HepG2 (cell line): ENCODE data around the gene TGM2. TPM values are rescaled to one million over a fixed set of nuclear protein-coding genes. Genes with fewer than 3 reads are reported as not detected.

Source experiments
- ARNT ChIP-seq: fragments of 450-650 bp; IDR thresholded peaks from 2 replicates; pipeline ENCODE4 v1.6.1; 2017
- ARNTL ChIP-seq: sonication (generic); formaldehyde crosslinking; IDR thresholded peaks from 2 replicates; pipeline ENCODE4 v1.4.0; 2020; ENCODE audit warnings: mild to moderate bottlenecking, missing genetic modification reagents
- ATM ChIP-seq: fragments of 450-650 bp; IDR thresholded peaks from 2 replicates; pipeline ENCODE4 v1.7.1; 2017; ENCODE audit warnings: mild to moderate bottlenecking, borderline replicate concordance
- BRCA1 ChIP-seq: sonication (generic); formaldehyde crosslinking; IDR thresholded peaks from 2 replicates; pipeline ENCODE4 v1.4.0; 2020; ENCODE audit warnings: missing genetic modification reagents
- GABPA ChIP-seq, 2 experiments: IDR thresholded peaks; 2 replicates each; pipeline ENCODE4 v1.6.1; 2011 to 2016; ENCODE audit warnings: low read depth in 2 of 2, low read length in 1 of 2, missing biosample characterization in 1 of 2, missing genetic modification characterization in 1 of 2
- NCOA5 ChIP-seq: sonication (generic); formaldehyde crosslinking; IDR thresholded peaks from 2 replicates; pipeline ENCODE4 v1.4.0; 2020; ENCODE audit warnings: missing genetic modification reagents
- TBL1XR1 ChIP-seq: fragments of 150-350 bp; IDR thresholded peaks from 2 replicates; pipeline ENCODE4 v1.6.1; 2014; ENCODE audit warnings: borderline replicate concordance, low read length; ENCODE audit not compliant: partially characterized antibody
- XRCC5 ChIP-seq: fragments of 200-400 bp; formaldehyde crosslinking; optimal IDR thresholded peaks from 2 replicates; pipeline ENCODE3; 2017; ENCODE audit warnings: mild to moderate bottlenecking, low read length
- ZNF101 ChIP-seq: sonication (generic); formaldehyde crosslinking; IDR thresholded peaks from 2 replicates; pipeline ENCODE4 v1.4.0; 2020; ENCODE audit warnings: mild to moderate bottlenecking, low read depth, missing genetic modification reagents, borderline replicate concordance
- ZNF329 ChIP-seq: sonication (generic); formaldehyde crosslinking; IDR thresholded peaks from 2 replicates; pipeline ENCODE4 v1.9.0; 2021; ENCODE audit warnings: low read depth, mild to moderate bottlenecking, missing genetic modification reagents
- ZNF34 ChIP-seq: sonication (generic); formaldehyde crosslinking; IDR thresholded peaks from 2 replicates; pipeline ENCODE4 v1.4.0; 2020; ENCODE audit warnings: mild to moderate bottlenecking, missing genetic modification reagents, borderline replicate concordance
- ZNF44 ChIP-seq: sonication (generic); formaldehyde crosslinking; IDR thresholded peaks from 2 replicates; pipeline ENCODE4 v1.5.1; 2020; ENCODE audit warnings: mild to moderate bottlenecking, missing genetic modification reagents
- ZNF549 ChIP-seq: sonication (generic); formaldehyde crosslinking; IDR thresholded peaks from 2 replicates; pipeline ENCODE4 v1.5.0; 2020; ENCODE audit warnings: missing genetic modification reagents
- ZNF781 ChIP-seq: sonication (generic); formaldehyde crosslinking; IDR thresholded peaks from 2 replicates; pipeline ENCODE4 v1.5.1; 2020; ENCODE audit warnings: borderline replicate concordance, mild to moderate bottlenecking, missing genetic modification reagents; ENCODE audit errors: not compliant biosample characterization
- polyA plus RNA-seq, 8 experiments: library from polyadenylated mRNA; depleted of rRNA in 3 of 8; stranded (reverse) in 7 of 8; unstranded in 1 of 8; fragments of >200 nt; fragmentation: Illumina TruSeq in 4 of 8; extraction: Trizol in 4 of 8; gene quantifications; 2 replicates each; pipeline versions ENCODE4 v1.2.1 to v1.2.3, GENCODE V29; 2011 to 2016; ENCODE audit warnings: low read depth in 4 of 8, missing spikeins in 1 of 8, mixed read lengths in 1 of 8; ENCODE audit not compliant: insufficient read depth in 1 of 8
- total RNA-seq, 5 experiments: library from RNA; depleted of rRNA; stranded (reverse); fragments of >200 nt; fragmentation: Illumina TruSeq; extraction: Trizol; gene quantifications; 2 replicates each; pipeline ENCODE4 v1.2.3, GENCODE V29; 2016; ENCODE audit warnings: low read depth in 1 of 5
- TF ChIP-seq, protein P1 (sequence below): sonication (generic); formaldehyde crosslinking; IDR thresholded peaks from 2 replicates; pipeline ENCODE4 v1.5.1; 2020; ENCODE audit warnings: mild to moderate bottlenecking, missing genetic modification reagents, moderate library complexity
- TF ChIP-seq, protein P2 (sequence below): sonication (generic); formaldehyde crosslinking; conservative IDR thresholded peaks from 2 replicates; pipeline ENCODE4 v1.8.0; 2022; ENCODE audit warnings: mild to moderate bottlenecking, moderate library complexity, missing genetic modification reagents
- TF ChIP-seq, protein P3 (sequence below): sonication (generic); formaldehyde crosslinking; IDR thresholded peaks from 2 replicates; pipeline ENCODE4 v1.4.0; 2020; ENCODE audit warnings: missing genetic modification reagents, borderline replicate concordance
- TF ChIP-seq, protein P4 (sequence below): sonication (generic); formaldehyde crosslinking; IDR thresholded peaks from 2 replicates; pipeline ENCODE4 v1.4.0; 2020; ENCODE audit warnings: missing genetic modification reagents

TGM2 gene
- total and polyA plus RNA-seq, 2 of the 13 experiments (the other 11 are each of a cell fraction or from before 2014, with no cell fraction given): 4.2 to 46.4 TPM

DNA sequence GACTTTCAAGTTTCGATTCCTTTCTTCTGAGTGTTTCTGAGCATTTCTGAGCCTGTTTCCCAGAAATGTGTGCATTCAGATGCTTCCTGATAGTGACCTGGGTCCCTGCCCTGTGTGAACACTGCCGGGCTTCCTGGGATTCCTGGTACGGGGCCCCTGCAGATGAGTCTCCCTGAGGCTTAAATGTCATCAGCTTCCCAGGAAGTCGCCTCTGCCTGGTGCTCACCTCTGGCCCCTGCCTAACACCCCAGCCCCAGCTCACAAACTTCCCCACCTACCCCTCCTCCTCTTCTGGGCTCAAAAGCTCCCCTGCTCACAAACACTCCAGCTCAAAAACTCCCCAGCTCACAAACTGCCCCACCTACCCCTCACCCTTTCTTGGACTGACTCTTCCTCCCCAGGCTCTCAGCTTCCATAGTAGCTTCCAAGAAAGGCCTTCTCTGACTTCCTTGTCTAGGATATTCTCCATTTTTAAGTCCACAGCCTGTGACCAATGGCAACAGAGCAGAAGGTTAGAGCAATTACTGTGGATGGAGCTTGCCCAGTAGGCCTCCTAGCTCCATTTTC lies 42.0 kb downstream of the TGM2 start (continued):
- TF ChIP-seq, protein P1, sequence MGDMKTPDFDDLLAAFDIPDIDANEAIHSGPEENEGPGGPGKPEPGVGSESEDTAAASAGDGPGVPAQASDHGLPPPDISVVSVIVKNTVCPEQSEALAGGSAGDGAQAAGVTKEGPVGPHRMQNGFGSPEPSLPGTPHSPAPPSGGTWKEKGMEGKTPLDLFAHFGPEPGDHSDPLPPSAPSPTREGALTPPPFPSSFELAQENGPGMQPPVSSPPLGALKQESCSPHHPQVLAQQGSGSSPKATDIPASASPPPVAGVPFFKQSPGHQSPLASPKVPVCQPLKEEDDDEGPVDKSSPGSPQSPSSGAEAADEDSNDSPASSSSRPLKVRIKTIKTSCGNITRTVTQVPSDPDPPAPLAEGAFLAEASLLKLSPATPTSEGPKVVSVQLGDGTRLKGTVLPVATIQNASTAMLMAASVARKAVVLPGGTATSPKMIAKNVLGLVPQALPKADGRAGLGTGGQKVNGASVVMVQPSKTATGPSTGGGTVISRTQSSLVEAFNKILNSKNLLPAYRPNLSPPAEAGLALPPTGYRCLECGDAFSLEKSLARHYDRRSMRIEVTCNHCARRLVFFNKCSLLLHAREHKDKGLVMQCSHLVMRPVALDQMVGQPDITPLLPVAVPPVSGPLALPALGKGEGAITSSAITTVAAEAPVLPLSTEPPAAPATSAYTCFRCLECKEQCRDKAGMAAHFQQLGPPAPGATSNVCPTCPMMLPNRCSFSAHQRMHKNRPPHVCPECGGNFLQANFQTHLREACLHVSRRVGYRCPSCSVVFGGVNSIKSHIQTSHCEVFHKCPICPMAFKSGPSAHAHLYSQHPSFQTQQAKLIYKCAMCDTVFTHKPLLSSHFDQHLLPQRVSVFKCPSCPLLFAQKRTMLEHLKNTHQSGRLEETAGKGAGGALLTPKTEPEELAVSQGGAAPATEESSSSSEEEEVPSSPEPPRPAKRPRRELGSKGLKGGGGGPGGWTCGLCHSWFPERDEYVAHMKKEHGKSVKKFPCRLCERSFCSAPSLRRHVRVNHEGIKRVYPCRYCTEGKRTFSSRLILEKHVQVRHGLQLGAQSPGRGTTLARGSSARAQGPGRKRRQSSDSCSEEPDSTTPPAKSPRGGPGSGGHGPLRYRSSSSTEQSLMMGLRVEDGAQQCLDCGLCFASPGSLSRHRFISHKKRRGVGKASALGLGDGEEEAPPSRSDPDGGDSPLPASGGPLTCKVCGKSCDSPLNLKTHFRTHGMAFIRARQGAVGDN (CRISPR knock-in tag): peak; percentile 46
- TF ChIP-seq ZNF34 (CRISPR knock-in tag) (no peak), ATM (no peak), ZNF781 (CRISPR knock-in tag) (peak; percentile 55), ARNTL (CRISPR knock-in tag) (no peak), ZNF101 (CRISPR knock-in tag) (no peak), ZNF549 (CRISPR knock-in tag) (no peak), ZNF329 (no peak), ZNF44 (CRISPR knock-in tag) (no peak), BRCA1 (CRISPR knock-in tag) (no peak), ARNT (no peak), TBL1XR1 (no peak), GABPA (IDR thresholded peaks at IDR 0.05; ENCODE audit: low read depth, low read length) (no peak), GABPA (CRISPR knock-in tag; IDR thresholded peaks at IDR 0.05; ENCODE audit: low read depth) (no peak), NCOA5 (CRISPR knock-in tag) (no peak), XRCC5 (peak; percentile 66)
- TF ChIP-seq, protein P2, sequence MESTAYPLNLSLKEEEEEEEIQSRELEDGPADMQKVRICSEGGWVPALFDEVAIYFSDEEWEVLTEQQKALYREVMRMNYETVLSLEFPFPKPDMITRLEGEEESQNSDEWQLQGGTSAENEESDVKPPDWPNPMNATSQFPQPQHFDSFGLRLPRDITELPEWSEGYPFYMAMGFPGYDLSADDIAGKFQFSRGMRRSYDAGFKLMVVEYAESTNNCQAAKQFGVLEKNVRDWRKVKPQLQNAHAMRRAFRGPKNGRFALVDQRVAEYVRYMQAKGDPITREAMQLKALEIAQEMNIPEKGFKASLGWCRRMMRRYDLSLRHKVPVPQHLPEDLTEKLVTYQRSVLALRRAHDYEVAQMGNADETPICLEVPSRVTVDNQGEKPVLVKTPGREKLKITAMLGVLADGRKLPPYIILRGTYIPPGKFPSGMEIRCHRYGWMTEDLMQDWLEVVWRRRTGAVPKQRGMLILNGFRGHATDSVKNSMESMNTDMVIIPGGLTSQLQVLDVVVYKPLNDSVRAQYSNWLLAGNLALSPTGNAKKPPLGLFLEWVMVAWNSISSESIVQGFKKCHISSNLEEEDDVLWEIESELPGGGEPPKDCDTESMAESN (CRISPR knock-in tag): no peak
- TF ChIP-seq, protein P3, sequence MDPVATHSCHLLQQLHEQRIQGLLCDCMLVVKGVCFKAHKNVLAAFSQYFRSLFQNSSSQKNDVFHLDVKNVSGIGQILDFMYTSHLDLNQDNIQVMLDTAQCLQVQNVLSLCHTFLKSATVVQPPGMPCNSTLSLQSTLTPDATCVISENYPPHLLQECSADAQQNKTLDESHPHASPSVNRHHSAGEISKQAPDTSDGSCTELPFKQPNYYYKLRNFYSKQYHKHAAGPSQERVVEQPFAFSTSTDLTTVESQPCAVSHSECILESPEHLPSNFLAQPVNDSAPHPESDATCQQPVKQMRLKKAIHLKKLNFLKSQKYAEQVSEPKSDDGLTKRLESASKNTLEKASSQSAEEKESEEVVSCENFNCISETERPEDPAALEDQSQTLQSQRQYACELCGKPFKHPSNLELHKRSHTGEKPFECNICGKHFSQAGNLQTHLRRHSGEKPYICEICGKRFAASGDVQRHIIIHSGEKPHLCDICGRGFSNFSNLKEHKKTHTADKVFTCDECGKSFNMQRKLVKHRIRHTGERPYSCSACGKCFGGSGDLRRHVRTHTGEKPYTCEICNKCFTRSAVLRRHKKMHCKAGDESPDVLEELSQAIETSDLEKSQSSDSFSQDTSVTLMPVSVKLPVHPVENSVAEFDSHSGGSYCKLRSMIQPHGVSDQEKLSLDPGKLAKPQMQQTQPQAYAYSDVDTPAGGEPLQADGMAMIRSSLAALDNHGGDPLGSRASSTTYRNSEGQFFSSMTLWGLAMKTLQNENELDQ: no peak
- TF ChIP-seq, protein P4, sequence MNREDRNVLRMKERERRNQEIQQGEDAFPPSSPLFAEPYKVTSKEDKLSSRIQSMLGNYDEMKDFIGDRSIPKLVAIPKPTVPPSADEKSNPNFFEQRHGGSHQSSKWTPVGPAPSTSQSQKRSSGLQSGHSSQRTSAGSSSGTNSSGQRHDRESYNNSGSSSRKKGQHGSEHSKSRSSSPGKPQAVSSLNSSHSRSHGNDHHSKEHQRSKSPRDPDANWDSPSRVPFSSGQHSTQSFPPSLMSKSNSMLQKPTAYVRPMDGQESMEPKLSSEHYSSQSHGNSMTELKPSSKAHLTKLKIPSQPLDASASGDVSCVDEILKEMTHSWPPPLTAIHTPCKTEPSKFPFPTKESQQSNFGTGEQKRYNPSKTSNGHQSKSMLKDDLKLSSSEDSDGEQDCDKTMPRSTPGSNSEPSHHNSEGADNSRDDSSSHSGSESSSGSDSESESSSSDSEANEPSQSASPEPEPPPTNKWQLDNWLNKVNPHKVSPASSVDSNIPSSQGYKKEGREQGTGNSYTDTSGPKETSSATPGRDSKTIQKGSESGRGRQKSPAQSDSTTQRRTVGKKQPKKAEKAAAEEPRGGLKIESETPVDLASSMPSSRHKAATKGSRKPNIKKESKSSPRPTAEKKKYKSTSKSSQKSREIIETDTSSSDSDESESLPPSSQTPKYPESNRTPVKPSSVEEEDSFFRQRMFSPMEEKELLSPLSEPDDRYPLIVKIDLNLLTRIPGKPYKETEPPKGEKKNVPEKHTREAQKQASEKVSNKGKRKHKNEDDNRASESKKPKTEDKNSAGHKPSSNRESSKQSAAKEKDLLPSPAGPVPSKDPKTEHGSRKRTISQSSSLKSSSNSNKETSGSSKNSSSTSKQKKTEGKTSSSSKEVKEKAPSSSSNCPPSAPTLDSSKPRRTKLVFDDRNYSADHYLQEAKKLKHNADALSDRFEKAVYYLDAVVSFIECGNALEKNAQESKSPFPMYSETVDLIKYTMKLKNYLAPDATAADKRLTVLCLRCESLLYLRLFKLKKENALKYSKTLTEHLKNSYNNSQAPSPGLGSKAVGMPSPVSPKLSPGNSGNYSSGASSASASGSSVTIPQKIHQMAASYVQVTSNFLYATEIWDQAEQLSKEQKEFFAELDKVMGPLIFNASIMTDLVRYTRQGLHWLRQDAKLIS (CRISPR knock-in tag): no peak
